Measurements from ENCODE around the gene ATP11A. TPM values are rescaled to one million over a fixed set of nuclear protein-coding genes. Genes with fewer than 3 reads are reported as not detected.

ATP11A gene
- total RNA-seq, 1 experiment from 2014 or later = 41.2 TPM

GRCh38 chr13:112844879-112845278 lies 155.0 kb downstream of the ATP11A start:
- Mint-ChIP-seq H3K4me3 (ENCODE audit: unreplicated experiment) (no peak overlapping the region), H3K9me3 (ENCODE audit: unreplicated experiment) (no peaks in the 10 kb centered on the region), H3K4me1 (ENCODE audit: insufficient read depth, unreplicated experiment) (no peaks in the 10 kb centered on the region), H3K27ac (ENCODE audit: low read depth, unreplicated experiment) (no peak overlapping the region), H3K27me3 (ENCODE audit: insufficient read depth, unreplicated experiment) (no peaks in the 10 kb centered on the region), H3K36me3 (ENCODE audit: insufficient read depth, unreplicated experiment) (peaks cover 6% of the 10 kb centered on the region)
- ChIA-PET POLR2A (no interaction called here), CTCF (no interaction called here)
- no TSS peak for BruUV-seq (replicated peaks)
- TF ChIP-seq CTCF (IDR thresholded peaks at IDR 0.05; ENCODE audit: unreplicated experiment) = no peak
- intact Hi-C loops (cut with micrococcal nuclease) = no loop called here
- no peak for DNase-seq (ENCODE audit: unreplicated experiment)

GRCh38 chr13:112845511-112846144 lies 155.8 kb downstream of the ATP11A start:
- TF ChIP-seq CTCF (IDR thresholded peaks at IDR 0.05; ENCODE audit: unreplicated experiment) = no peak
- intact Hi-C loops (cut with micrococcal nuclease) = no loop called here
- no peaks in the 10 kb centered on the region for H3K27me3 Mint-ChIP-seq (ENCODE audit: insufficient read depth, unreplicated experiment)
- DNase-seq (ENCODE audit: unreplicated experiment) = no peak
- peaks cover 6% of the 10 kb centered on the region for H3K36me3 Mint-ChIP-seq (ENCODE audit: insufficient read depth, unreplicated experiment)
- H3K9me3 Mint-ChIP-seq (ENCODE audit: unreplicated experiment) = no peaks in the 10 kb centered on the region
- H3K27ac Mint-ChIP-seq (ENCODE audit: low read depth, unreplicated experiment) = no peak overlapping the region
- H3K4me3 Mint-ChIP-seq (ENCODE audit: unreplicated experiment) = no peak overlapping the region
- CTCF ChIA-PET = no interaction called here
- POLR2A ChIA-PET = no interaction called here
- BruUV-seq (replicated peaks) = no TSS peak
- no peaks in the 10 kb centered on the region for H3K4me1 Mint-ChIP-seq (ENCODE audit: insufficient read depth, unreplicated experiment)

GRCh38 chr13:112846411-112847115 lies 156.7 kb downstream of the ATP11A start:
- no peak overlapping the region for H3K27ac Mint-ChIP-seq (ENCODE audit: low read depth, unreplicated experiment)
- DNase-seq (ENCODE audit: unreplicated experiment) = no peak
- POLR2A ChIA-PET = no interaction called here
- no peaks in the 10 kb centered on the region for H3K4me1 Mint-ChIP-seq (ENCODE audit: insufficient read depth, unreplicated experiment)
- TF ChIP-seq CTCF (IDR thresholded peaks at IDR 0.05; ENCODE audit: unreplicated experiment) = no peak
- intact Hi-C loops (cut with micrococcal nuclease) = no loop called here
- H3K36me3 Mint-ChIP-seq (ENCODE audit: insufficient read depth, unreplicated experiment) = peaks cover 10% of the 10 kb centered on the region
- BruUV-seq (replicated peaks) = no TSS peak
- CTCF ChIA-PET = no interaction called here
- H3K4me3 Mint-ChIP-seq (ENCODE audit: unreplicated experiment) = no peak overlapping the region
- H3K9me3 Mint-ChIP-seq (ENCODE audit: unreplicated experiment) = no peaks in the 10 kb centered on the region
- H3K27me3 Mint-ChIP-seq (ENCODE audit: insufficient read depth, unreplicated experiment) = no peaks in the 10 kb centered on the region

GRCh38 chr13:112849500-112849899 lies 159.7 kb downstream of the ATP11A start:
- Mint-ChIP-seq H3K36me3 (ENCODE audit: insufficient read depth, unreplicated experiment) (peaks cover 28% of the 10 kb centered on the region), H3K27me3 (ENCODE audit: insufficient read depth, unreplicated experiment) (no peaks in the 10 kb centered on the region), H3K4me1 (ENCODE audit: insufficient read depth, unreplicated experiment) (no peaks in the 10 kb centered on the region), H3K9me3 (ENCODE audit: unreplicated experiment) (no peaks in the 10 kb centered on the region), H3K4me3 (ENCODE audit: unreplicated experiment) (no peak overlapping the region), H3K27ac (ENCODE audit: low read depth, unreplicated experiment) (no peak overlapping the region)
- no TSS peak for BruUV-seq (replicated peaks)
- peak; percentile 30 for DNase-seq (ENCODE audit: unreplicated experiment)
- TF ChIP-seq CTCF (IDR thresholded peaks at IDR 0.05; ENCODE audit: unreplicated experiment) = no peak
- ChIA-PET POLR2A (no interaction called here), CTCF (no interaction called here)
- intact Hi-C loops (cut with micrococcal nuclease) = no loop called here

Measured in MCF 10A (cell line).